CD4-positive, alpha-beta memory T cell (primary cell): ENCODE results near the gene SRF. TPM values are rescaled to one million over a fixed set of nuclear protein-coding genes. Genes with fewer than 3 reads are reported as not detected.

Experiments
- CTCF ChIA-PET: fragments of 350-600 bp; sonication (Branson Sonifier 250); formaldehyde crosslinking; loops from one replicate; lab custom pipeline; 2021; ENCODE audit warnings: inconsistent platforms; ENCODE audit not compliant: partially characterized antibody; lab: Charles Lee
- POLR2A ChIA-PET: fragments of 350-600 bp; sonication (Branson Sonifier 250); formaldehyde crosslinking; loops from one replicate; lab custom pipeline; 2021; ENCODE audit not compliant: partially characterized antibody; lab: Charles Lee
- DNase-seq, 5 donors: peaks; one replicate each; pipeline versions ENCODE4 v3.0.0 to v3.0.0-alpha.2; 2020 to 2022; ENCODE audit warnings: mixed read lengths in 1 of 5
- H3K27ac ChIP-seq: one replicate; pipeline ENCODE4 v1.7.0; 2013; ENCODE audit warnings: low read depth, low read length
- H3K27me3 ChIP-seq: 2 replicates; pipeline ENCODE4 v1.7.0; 2013; ENCODE audit warnings: mild to moderate bottlenecking, low read length, moderate library complexity; ENCODE audit not compliant: insufficient read depth
- H3K36me3 ChIP-seq: 2 replicates; pipeline ENCODE4 v1.7.0; 2013; ENCODE audit warnings: mild to moderate bottlenecking, low read length, moderate library complexity; ENCODE audit not compliant: insufficient read depth
- H3K4me1 ChIP-seq: 2 replicates; pipeline ENCODE4 v1.7.0; 2013; ENCODE audit warnings: mild to moderate bottlenecking, low read length, moderate library complexity; ENCODE audit not compliant: insufficient read depth
- H3K4me3 ChIP-seq, 2 donors: one replicate each; pipeline ENCODE4 v1.7.0; 2013; ENCODE audit warnings: low read length in 2 of 2, mild to moderate bottlenecking in 1 of 2
- H3K9me3 ChIP-seq, 2 donors: one replicate each; pipeline ENCODE4 v1.7.0; 2013; ENCODE audit warnings: low read length in 2 of 2, control low read depth in 1 of 2; ENCODE audit not compliant: control insufficient read depth in 1 of 2
- H3K27ac Mint-ChIP-seq, 7 donors: one replicate each; pipeline ENCODE4 v1.8.0; 2020 to 2021; ENCODE audit warnings: mixed read lengths in 7 of 7, mild to moderate bottlenecking in 6 of 7, inconsistent platforms in 3 of 7, moderate library complexity in 3 of 7
- H3K27me3 Mint-ChIP-seq, 2 donors: one replicate each; pipeline ENCODE4 v1.8.0; 2020 to 2021; ENCODE audit warnings: mixed read lengths in 2 of 2
- H3K36me3 Mint-ChIP-seq, 2 donors: one replicate each; pipeline ENCODE4 v1.8.0; 2020 to 2021; ENCODE audit warnings: mixed read lengths in 2 of 2, inconsistent platforms in 1 of 2, mild to moderate bottlenecking in 1 of 2
- H3K4me1 Mint-ChIP-seq, 4 donors: one replicate each; pipeline ENCODE4 v1.8.0; 2020 to 2021; ENCODE audit warnings: mixed read lengths in 4 of 4, mild to moderate bottlenecking in 1 of 4
- H3K4me3 Mint-ChIP-seq, 8 donors: one replicate each; pipeline ENCODE4 v1.8.0; 2020 to 2021; ENCODE audit warnings: mixed read lengths in 8 of 8, mild to moderate bottlenecking in 7 of 8, moderate library complexity in 6 of 8, inconsistent platforms in 3 of 8
- H3K9me3 Mint-ChIP-seq, 8 donors: one replicate each; pipeline ENCODE4 v1.8.0; 2020 to 2021; ENCODE audit warnings: mixed read lengths in 8 of 8, mild to moderate bottlenecking in 5 of 8, inconsistent platforms in 3 of 8, moderate library complexity in 1 of 8
- intact Hi-C: fragments of 100-400 bp; cut with micrococcal nuclease; formaldehyde crosslinking; loops from one replicate; pipeline ENCODE4 v1.15.1; 2023
- polyA plus RNA-seq, 2 donors: library from polyadenylated mRNA; unstranded; fragments of 300-500 nt; fragmentation: Illumina TruSeq; gene quantifications; one replicate each; pipeline ENCODE4 v1.2.3, GENCODE V29; 2021
- total RNA-seq, 2 experiments: library from RNA; stranded (reverse); gene quantifications; one replicate each; pipeline ENCODE4 v1.2.3, GENCODE V29; 2021

Gene SRF
- total and polyA plus RNA-seq, 4 experiments from 2014 or later = 2.3 to 25.0 (median 15.6) TPM

DNA sequence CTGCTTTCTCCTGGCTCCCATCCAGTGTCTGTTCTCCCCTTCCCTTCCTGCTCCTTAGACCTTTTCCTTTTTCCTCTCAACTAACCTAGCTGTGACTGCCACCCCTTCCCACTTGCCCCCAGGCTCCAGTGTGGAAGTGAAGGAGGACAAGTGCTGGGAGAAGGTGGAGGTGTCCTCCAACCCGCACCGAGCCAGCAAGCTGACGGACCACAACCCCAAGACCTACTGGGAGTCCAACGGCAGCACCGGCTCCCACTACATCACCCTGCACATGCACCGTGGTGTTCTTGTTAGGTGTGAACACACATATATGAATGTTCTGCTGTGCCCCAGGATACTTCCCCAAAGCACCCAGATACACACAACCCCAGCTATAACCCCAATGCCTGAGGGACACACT, 29.5 kb downstream of the SRF start:
- H3K36me3 Mint-ChIP-seq = peaks cover 41 to 57% of the 10 kb centered on the region in 2 donors
- peaks cover 34% of the 10 kb centered on the region for H3K36me3 ChIP-seq

DNA sequence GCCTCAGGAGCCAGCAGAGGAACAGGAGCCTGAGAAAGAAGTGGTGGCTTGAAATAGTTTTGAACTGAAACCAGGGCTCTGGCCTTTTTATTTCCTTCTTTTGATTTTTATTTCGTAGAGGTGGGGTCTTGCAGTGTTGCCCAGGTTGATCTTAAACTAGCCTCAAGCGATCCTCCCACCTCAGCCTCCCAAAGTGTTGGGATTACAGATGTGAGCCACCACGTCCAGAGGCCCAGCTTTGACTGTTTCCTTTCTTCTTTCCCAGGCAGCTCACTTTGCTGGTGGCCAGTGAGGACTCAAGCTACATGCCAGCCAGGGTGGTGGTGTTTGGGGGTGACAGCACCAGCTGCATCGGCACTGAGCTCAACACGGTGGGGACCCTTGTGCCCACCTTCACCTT, 31.4 kb downstream of the SRF start:
- Histone ChIP-seq H3K36me3 (peaks cover 21% of the 10 kb centered on the region), H3K4me1 (no peaks in the 10 kb centered on the region), H3K27ac (no peak overlapping the region), H3K27me3 (no peaks in the 10 kb centered on the region), H3K4me3 (no peak overlapping the region), H3K9me3 (no peaks in the 10 kb centered on the region)
- H3K27ac Mint-ChIP-seq = peak overlapping the region in 1 of 7 donors; percentile 41
- intact Hi-C loops = no loop called here
- DNase-seq = no peak
- peaks cover 38 to 51% of the 10 kb centered on the region in 2 donors for H3K36me3 Mint-ChIP-seq
- H3K9me3 Mint-ChIP-seq = no peaks in the 10 kb centered on the region
- POLR2A ChIA-PET = interaction anchor here (0.7 kb wide), 1 partner anchor 22 kb away, joined by 4 read pairs; no protein-coding TSS in a partner anchor
- H3K4me3 Mint-ChIP-seq = no peak overlapping the region
- H3K27me3 Mint-ChIP-seq = no peaks in the 10 kb centered on the region
- H3K4me1 Mint-ChIP-seq = peaks cover 0 to 1% (median 0%) of the 10 kb centered on the region in 4 donors
- CTCF ChIA-PET = no interaction called here

More for the DNA sequence above, 29.5 kb downstream of the SRF start:
- Histone ChIP-seq H3K4me1 (no peaks in the 10 kb centered on the region), H3K4me3 (no peak overlapping the region), H3K9me3 (no peaks in the 10 kb centered on the region), H3K27ac (no peak overlapping the region), H3K27me3 (no peaks in the 10 kb centered on the region)
- ChIA-PET CTCF (interaction anchor here (1.9 kb wide), 1 partner anchor 29 kb away, joined by 5 read pairs; the partner anchor contains the start of gene DNPH1), POLR2A (no interaction called here)
- Mint-ChIP-seq H3K27ac (peak overlapping the region in 3 of 7 donors; percentile 1 to 59 (median 58)), H3K9me3 (no peaks in the 10 kb centered on the region), H3K27me3 (no peaks in the 10 kb centered on the region), H3K4me3 (no peak overlapping the region), H3K4me1 (peaks cover 0 to 1% (median 0%) of the 10 kb centered on the region in 4 donors)
- intact Hi-C loops = no loop called here
- no peak for DNase-seq

DNA sequence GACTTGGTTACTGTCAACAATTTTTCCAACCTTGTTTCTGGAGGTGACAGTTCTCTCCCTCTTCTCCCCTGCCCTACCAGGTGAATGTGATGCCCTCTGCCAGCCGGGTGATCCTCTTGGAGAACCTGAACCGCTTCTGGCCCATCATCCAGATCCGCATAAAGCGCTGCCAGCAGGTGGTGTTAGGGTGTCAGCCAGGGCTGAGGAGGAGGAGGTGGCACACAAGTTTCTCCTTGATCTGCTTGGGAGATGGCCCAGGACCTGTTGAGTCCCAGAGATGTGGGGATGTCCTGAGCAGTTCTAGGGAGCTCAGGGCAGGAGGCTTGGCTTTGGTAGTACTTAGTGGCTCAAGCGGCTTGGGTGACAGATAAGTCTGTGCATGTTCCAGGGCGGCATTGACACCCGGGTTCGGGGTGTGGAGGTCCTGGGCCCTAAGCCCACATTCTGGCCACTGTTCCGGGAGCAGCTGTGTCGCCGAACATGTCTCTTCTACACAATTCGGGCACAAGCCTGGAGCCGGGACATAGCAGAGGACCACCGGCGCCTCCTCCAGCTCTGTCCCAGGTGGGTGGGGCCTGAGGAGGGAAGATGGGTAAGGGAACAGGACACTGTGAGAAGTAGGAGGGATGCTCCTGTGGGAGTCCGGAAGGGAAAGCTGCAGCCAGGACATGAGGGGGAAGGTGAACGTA, 32.1 kb downstream of the SRF start:
- no peaks in the 10 kb centered on the region for H3K9me3 Mint-ChIP-seq
- H3K36me3 Mint-ChIP-seq = peaks cover 34 to 49% of the 10 kb centered on the region in 2 donors
- Histone ChIP-seq H3K27ac (no peak overlapping the region), H3K36me3 (peaks cover 16% of the 10 kb centered on the region), H3K9me3 (no peaks in the 10 kb centered on the region), H3K4me3 (no peak overlapping the region), H3K4me1 (no peaks in the 10 kb centered on the region), H3K27me3 (no peaks in the 10 kb centered on the region)
- H3K27ac Mint-ChIP-seq = no peak overlapping the region
- no peak overlapping the region for H3K4me3 Mint-ChIP-seq
- no peaks in the 10 kb centered on the region for H3K27me3 Mint-ChIP-seq
- intact Hi-C loops = no loop called here
- ChIA-PET POLR2A (interaction anchor here (1.4 kb wide), 1 partner anchor 10 kb away, joined by 3 read pairs; no protein-coding TSS in a partner anchor), CTCF (no interaction called here)
- DNase-seq = no peak
- peaks cover 0 to 1% (median 0%) of the 10 kb centered on the region in 4 donors for H3K4me1 Mint-ChIP-seq

DNA sequence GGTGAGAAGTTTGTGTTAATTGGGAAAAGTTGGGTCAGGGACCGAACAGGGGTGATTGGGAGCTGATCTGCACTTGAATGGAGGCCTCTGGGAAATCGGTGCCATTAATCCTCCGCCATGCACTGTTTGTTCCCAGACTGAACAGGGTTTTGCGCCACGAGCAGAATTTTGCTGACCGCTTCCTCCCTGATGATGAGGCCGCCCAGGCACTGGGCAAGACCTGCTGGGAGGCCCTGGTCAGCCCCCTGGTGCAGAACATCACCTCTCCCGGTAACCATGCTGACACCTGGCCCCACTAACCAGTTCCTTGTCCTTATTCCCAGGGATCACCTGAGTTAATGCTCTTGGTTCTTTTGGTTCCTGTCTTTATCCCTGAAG, 32.6 kb downstream of the SRF start:
- ChIA-PET CTCF (no interaction called here), POLR2A (interaction anchor here (0.5 to 1.4 kb wide), 2 partner anchors 9 to 24 kb away, joined by 3 read pairs; no protein-coding TSS in a partner anchor)
- peaks cover 34 to 50% of the 10 kb centered on the region in 2 donors for H3K36me3 Mint-ChIP-seq
- H3K4me1 Mint-ChIP-seq = peaks cover 0 to 1% (median 0%) of the 10 kb centered on the region in 4 donors
- no peak for DNase-seq
- H3K27me3 Mint-ChIP-seq = no peaks in the 10 kb centered on the region
- H3K4me3 Mint-ChIP-seq = no peak overlapping the region
- intact Hi-C loops = no loop called here
- no peak overlapping the region for H3K4me3 ChIP-seq
- H3K27ac Mint-ChIP-seq = peak overlapping the region in 1 of 7 donors; percentile 5
- no peak overlapping the region for H3K27ac ChIP-seq
- no peaks in the 10 kb centered on the region for H3K9me3 Mint-ChIP-seq
- H3K4me1 ChIP-seq = no peaks in the 10 kb centered on the region
- peaks cover 16% of the 10 kb centered on the region for H3K36me3 ChIP-seq
- H3K9me3 ChIP-seq = no peaks in the 10 kb centered on the region
- H3K27me3 ChIP-seq = no peaks in the 10 kb centered on the region

DNA sequence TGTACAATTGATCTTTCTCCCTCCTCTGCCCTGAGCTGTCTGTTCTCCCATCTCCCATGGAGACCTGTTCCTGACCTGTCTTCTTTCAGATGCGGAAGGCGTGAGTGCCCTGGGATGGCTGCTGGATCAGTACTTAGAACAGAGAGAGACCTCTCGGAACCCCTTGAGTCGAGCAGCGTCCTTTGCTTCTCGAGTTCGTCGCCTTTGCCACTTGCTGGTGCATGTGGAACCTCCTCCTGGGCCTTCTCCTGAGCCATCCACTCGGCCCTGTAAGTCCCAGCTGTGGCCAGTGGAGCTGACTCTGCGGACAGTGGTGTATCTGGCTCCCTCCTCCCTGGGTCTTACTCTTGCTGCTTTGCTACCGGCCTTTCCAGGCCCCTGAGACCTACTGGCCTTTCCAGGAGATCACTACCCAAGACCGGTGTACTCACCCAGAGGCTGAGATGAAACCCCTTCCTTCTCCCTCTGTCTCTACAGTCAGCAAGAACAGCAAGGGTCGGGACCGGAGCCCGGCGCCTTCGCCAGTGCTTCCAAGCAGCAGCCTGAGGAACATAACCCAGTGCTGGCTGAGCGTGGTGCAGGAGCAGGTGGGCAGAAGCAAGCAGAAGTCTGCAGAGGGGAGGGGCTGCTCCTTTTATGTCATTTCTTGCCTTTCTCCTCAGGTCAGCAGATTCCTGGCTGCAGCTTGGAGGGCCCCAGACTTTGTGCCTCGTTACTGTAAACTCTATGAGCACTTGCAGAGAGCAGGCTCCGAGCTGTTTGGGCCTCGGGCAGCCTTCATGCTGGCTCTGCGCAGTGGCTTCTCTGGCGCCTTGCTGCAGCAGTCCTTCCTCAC, 33.4 kb downstream of the SRF start:
- no peaks in the 10 kb centered on the region for H3K27me3 ChIP-seq
- peak overlapping the region in 1 of 7 donors; percentile 5 for H3K27ac Mint-ChIP-seq
- no peaks in the 10 kb centered on the region for H3K4me1 ChIP-seq
- no peak overlapping the region for H3K27ac ChIP-seq
- H3K4me1 Mint-ChIP-seq = peaks cover 0 to 1% (median 0%) of the 10 kb centered on the region in 4 donors
- no peak for DNase-seq
- no peaks in the 10 kb centered on the region for H3K9me3 ChIP-seq
- ChIA-PET CTCF (no interaction called here), POLR2A (interaction anchor here (0.5 to 1.4 kb wide), 2 partner anchors 9 to 23 kb away, joined by 3 read pairs; no protein-coding TSS in a partner anchor)
- no peak overlapping the region for H3K4me3 Mint-ChIP-seq
- no peaks in the 10 kb centered on the region for H3K27me3 Mint-ChIP-seq
- H3K9me3 Mint-ChIP-seq = no peaks in the 10 kb centered on the region
- no peak overlapping the region for H3K4me3 ChIP-seq
- peaks cover 34 to 47% of the 10 kb centered on the region in 2 donors for H3K36me3 Mint-ChIP-seq
- intact Hi-C loops = no loop called here
- H3K36me3 ChIP-seq = peaks cover 13% of the 10 kb centered on the region

DNA sequence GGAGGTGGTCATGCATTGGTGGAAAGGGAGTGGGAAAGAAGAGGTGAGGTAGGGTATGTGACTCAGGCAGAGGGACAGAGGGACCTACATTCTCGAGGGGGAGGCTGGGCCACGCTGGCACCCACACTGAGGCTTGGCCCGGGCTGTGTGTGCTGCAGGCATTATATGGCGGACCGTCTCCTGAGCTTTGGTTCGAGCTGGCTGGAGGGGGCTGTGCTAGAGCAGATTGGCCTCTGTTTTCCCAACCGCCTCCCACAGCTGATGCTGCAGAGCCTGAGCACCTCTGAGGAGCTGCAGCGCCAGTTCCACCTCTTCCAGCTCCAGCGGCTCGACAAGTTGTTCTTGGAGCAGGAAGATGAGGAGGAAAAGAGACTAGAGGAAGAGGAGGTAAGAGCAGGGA, 34.8 kb downstream of the SRF start:
- no peaks in the 10 kb centered on the region for H3K4me1 ChIP-seq
- Mint-ChIP-seq H3K36me3 (peaks cover 26 to 35% of the 10 kb centered on the region in 2 donors), H3K4me1 (peaks cover 0 to 1% (median 0%) of the 10 kb centered on the region in 4 donors), H3K4me3 (no peak overlapping the region), H3K27ac (no peak overlapping the region), H3K9me3 (no peaks in the 10 kb centered on the region), H3K27me3 (no peaks in the 10 kb centered on the region)
- POLR2A ChIA-PET = no interaction called here
- H3K27me3 ChIP-seq = no peaks in the 10 kb centered on the region
- CTCF ChIA-PET = interaction anchor here (1.1 kb wide), 1 partner anchor 24 kb away, joined by 3 read pairs; the partner anchor contains the start of gene DNPH1
- intact Hi-C loops = no loop called here
- no peak overlapping the region for H3K4me3 ChIP-seq
- H3K27ac ChIP-seq = no peak overlapping the region
- no peaks in the 10 kb centered on the region for H3K9me3 ChIP-seq
- H3K36me3 ChIP-seq = peaks cover 7% of the 10 kb centered on the region
- no peak for DNase-seq

DNA sequence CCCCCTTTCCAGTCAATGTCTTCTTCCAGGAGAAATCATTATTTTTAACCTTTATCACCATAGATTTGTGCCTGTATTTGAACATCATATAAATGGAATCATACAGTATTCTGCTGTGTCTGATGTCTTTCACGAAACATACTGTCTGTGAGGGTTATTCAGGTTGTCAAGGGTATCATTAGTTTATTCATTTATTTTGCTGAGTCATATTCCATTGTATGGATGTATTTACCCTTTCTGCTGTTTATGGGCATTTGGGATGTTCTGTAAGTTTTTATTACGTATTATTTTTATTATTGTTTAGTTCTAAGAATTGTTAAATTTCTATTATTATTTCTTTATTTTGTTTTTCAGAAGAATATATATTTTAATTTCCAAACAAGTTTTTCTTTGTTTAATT, 36.2 kb downstream of the SRF start:
- H3K27ac ChIP-seq = no peak overlapping the region
- peaks cover 7% of the 10 kb centered on the region for H3K36me3 ChIP-seq
- H3K27me3 ChIP-seq = no peaks in the 10 kb centered on the region
- Mint-ChIP-seq H3K27me3 (no peaks in the 10 kb centered on the region), H3K9me3 (no peaks in the 10 kb centered on the region), H3K27ac (no peak overlapping the region), H3K36me3 (peaks cover 20 to 33% of the 10 kb centered on the region in 2 donors), H3K4me3 (no peak overlapping the region), H3K4me1 (no peaks in the 10 kb centered on the region)
- intact Hi-C loops = no loop called here
- no peak for DNase-seq
- no peak overlapping the region for H3K4me3 ChIP-seq
- no peaks in the 10 kb centered on the region for H3K4me1 ChIP-seq
- no peaks in the 10 kb centered on the region for H3K9me3 ChIP-seq
- CTCF ChIA-PET = no interaction called here
- POLR2A ChIA-PET = no interaction called here
